Neutrophil (primary cell): ENCODE measurements around the gene CCNT2.
"Not testable (repeated sequence)": the region's sequence is repeated elsewhere in the genome, so short reads cannot be mapped to it uniquely, and the experiment has no call there.

Experiments
- H3K27ac ChIP-seq: fragments of 200-600 bp; sonication (generic); 2 replicates; pipeline ENCODE4 v1.5.1; 2016; ENCODE audit warnings: mild to moderate bottlenecking, moderate library complexity
- H3K27me3 ChIP-seq: fragments of 200-600 bp; sonication (generic); 2 replicates; pipeline ENCODE4 v1.6.0; 2016; ENCODE audit warnings: mild to moderate bottlenecking
- H3K36me3 ChIP-seq: fragments of 200-600 bp; sonication (generic); 2 replicates; pipeline ENCODE4 v1.5.1; 2017
- H3K4me1 ChIP-seq, 2 experiments: fragments of 200-600 bp in 1 of 2; sonication (generic) in 1 of 2; 1 replicate in 1 of 2; 2 replicates in 1 of 2; pipeline versions ENCODE4 v1.5.1 to v1.6.1; 2013 to 2016; ENCODE audit warnings: low read depth in 1 of 2, low read length in 1 of 2, mild to moderate bottlenecking in 1 of 2, moderate library complexity in 1 of 2; ENCODE audit not compliant: control insufficient read depth in 1 of 2, insufficient read depth in 1 of 2
- H3K4me3 ChIP-seq, 2 experiments: fragments of 200-600 bp in 1 of 2; sonication (generic) in 1 of 2; 1 replicate in 1 of 2; 2 replicates in 1 of 2; pipeline ENCODE4 v1.5.1; 2013 to 2016; ENCODE audit warnings: low read depth in 1 of 2, low read length in 1 of 2, mild to moderate bottlenecking in 1 of 2, moderate library complexity in 1 of 2
- H3K9me3 ChIP-seq: fragments of 200-600 bp; sonication (generic); 2 replicates; pipeline ENCODE4 v1.5.1; 2016
- CTCF ChIP-seq: fragments of 200-600 bp; sonication (generic); IDR thresholded peaks from 2 replicates; pipeline ENCODE4 v1.5.1; 2016; ENCODE audit warnings: antibody characterized with exemption

The CCNT2 gene

GRCh38 chr2:134957477-134957876 is 38.9 kb downstream of the CCNT2 start:
- no peaks in the 10 kb centered on the region for H3K9me3 ChIP-seq
- H3K36me3 ChIP-seq, result peaks cover 68% of the 10 kb centered on the region
- no peak overlapping the region for H3K27ac ChIP-seq
- no peaks in the 10 kb centered on the region for H3K4me1 ChIP-seq
- H3K4me3 ChIP-seq, result no peak overlapping the region
- TF ChIP-seq CTCF, result no peak
- H3K27me3 ChIP-seq, result no peaks in the 10 kb centered on the region

DNA sequence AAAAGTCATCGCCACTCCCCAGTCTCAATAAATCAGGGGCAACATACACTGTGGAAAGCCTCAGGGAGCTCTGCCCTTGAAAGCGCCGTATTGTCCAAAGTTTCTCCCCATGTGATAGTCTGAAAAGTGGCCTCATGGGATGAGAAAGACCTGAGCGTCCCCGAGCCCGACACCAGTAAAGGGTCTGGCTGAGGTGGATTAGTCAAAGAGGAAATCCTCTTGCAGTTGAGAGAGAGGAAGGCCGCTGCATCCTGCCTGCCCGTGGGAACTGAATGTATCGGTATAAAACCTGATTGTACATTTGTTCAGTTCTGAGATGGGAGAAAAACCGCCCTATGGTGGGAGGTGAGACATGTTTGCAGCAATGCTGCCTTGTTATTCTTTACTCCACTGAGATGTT is 48.5 kb downstream of the CCNT2 start:
- not testable (repeated sequence) for H3K36me3 ChIP-seq, H3K4me1 ChIP-seq, H3K27ac ChIP-seq, H3K9me3 ChIP-seq, H3K4me3 ChIP-seq, H3K27me3 ChIP-seq

- no peak for TF ChIP-seq CTCF
- H3K4me3 ChIP-seq, result no peak overlapping the region
- no peaks in the 10 kb centered on the region for H3K4me1 ChIP-seq
- H3K36me3 ChIP-seq, result no peaks in the 10 kb centered on the region
- H3K9me3 ChIP-seq, result no peaks in the 10 kb centered on the region
- H3K27ac ChIP-seq, result no peak overlapping the region
- no peaks in the 10 kb centered on the region for H3K27me3 ChIP-seq
These were observed 54.9 kb downstream of the CCNT2 start for GRCh38 chr2:134973241-134974138.

GRCh38 chr2:134975281-134976009 is 56.8 kb downstream of the CCNT2 start:
- no peaks in the 10 kb centered on the region for H3K9me3 ChIP-seq
- no peak for TF ChIP-seq CTCF
- no peaks in the 10 kb centered on the region for H3K27me3 ChIP-seq
- H3K36me3 ChIP-seq, result no peaks in the 10 kb centered on the region
- no peak overlapping the region for H3K27ac ChIP-seq
- no peaks in the 10 kb centered on the region for H3K4me1 ChIP-seq
- no peak overlapping the region for H3K4me3 ChIP-seq

GRCh38 chr2:134976074-134976702 is 57.6 kb downstream of the CCNT2 start:
- no peaks in the 10 kb centered on the region for H3K36me3 ChIP-seq
- TF ChIP-seq CTCF, result no peak
- H3K4me1 ChIP-seq, result no peaks in the 10 kb centered on the region
- no peak overlapping the region for H3K4me3 ChIP-seq
- no peaks in the 10 kb centered on the region for H3K9me3 ChIP-seq
- no peak overlapping the region for H3K27ac ChIP-seq
- no peaks in the 10 kb centered on the region for H3K27me3 ChIP-seq

GRCh38 chr2:134977104-134977503 is 58.5 kb downstream of the CCNT2 start:
- not testable (repeated sequence) for H3K27me3 ChIP-seq, H3K4me3 ChIP-seq, H3K27ac ChIP-seq

More at GRCh38 chr2:134977104-134977503, 58.5 kb downstream of the CCNT2 start:
- not testable (repeated sequence) for H3K4me1 ChIP-seq, H3K9me3 ChIP-seq, H3K36me3 ChIP-seq
